ENCODE data around the gene LY6G6F. TPM values are rescaled to one million over a fixed set of nuclear protein-coding genes. Genes with fewer than 3 reads are reported as not detected.
A peak's percentile ranks its signal among the peaks of the same experiment; 100 is the strongest.

The LY6G6F gene
- total and polyA plus RNA-seq, 2 of the 13 experiments (the other 11 are each of a cell fraction or from before 2014, with no cell fraction given), result not detected

DNA sequence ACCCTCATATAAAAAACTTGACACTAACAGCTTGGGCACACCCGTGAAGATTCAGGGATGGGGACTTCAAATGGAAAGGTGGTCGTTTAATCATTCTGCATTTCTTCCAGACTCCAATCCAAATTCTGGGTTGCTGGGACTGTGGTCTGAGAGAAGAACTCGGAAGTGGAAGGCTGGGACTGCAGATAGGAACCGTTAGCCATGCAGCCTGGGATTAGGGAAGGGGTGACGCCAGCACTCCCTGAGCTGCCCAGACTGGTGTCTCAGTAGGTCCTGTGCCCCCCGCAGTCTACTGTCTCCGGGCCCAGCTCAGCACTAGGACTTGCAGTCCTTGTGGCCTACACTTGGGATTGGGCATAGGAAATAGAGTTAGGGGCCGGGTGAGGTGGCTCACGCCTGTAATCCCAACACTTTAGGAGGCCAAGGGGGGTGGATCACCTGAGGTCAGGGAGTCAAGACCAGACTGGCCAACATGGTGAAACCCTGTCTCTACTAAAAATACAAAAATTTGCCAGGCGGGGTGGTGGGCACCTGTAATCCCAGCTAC is 30.2 kb downstream of the LY6G6F start (continued):
- TF ChIP-seq, protein P1, sequence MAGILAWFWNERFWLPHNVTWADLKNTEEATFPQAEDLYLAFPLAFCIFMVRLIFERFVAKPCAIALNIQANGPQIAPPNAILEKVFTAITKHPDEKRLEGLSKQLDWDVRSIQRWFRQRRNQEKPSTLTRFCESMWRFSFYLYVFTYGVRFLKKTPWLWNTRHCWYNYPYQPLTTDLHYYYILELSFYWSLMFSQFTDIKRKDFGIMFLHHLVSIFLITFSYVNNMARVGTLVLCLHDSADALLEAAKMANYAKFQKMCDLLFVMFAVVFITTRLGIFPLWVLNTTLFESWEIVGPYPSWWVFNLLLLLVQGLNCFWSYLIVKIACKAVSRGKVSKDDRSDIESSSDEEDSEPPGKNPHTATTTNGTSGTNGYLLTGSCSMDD (CRISPR knock-in tag; IDR thresholded peaks at IDR 0.05), result no peak
- TF ChIP-seq ZNF383 (CRISPR knock-in tag; IDR thresholded peaks at IDR 0.05; ENCODE audit: borderline replicate concordance) (no peak), HOXA5 (CRISPR knock-in tag; IDR thresholded peaks at IDR 0.05) (no peak), PCBP1 (IDR thresholded peaks at IDR 0.05; ENCODE audit: borderline replicate concordance, low read depth, low read length) (no peak), KLF16 (CRISPR knock-in tag; IDR thresholded peaks at IDR 0.05) (no peak; a peak in 1 of 4 replicates), ZC3H13 (CRISPR knock-in tag; IDR thresholded peaks at IDR 0.05) (no peak), POLR2A (IDR thresholded peaks at IDR 0.05; ENCODE audit: insufficient read depth in 1 of 2, low read depth in 2 of 2, low read length in 2 of 2) (no peak), SMYD3 (CRISPR knock-in tag; IDR thresholded peaks at IDR 0.05) (no peak), ZNF607 (CRISPR knock-in tag; IDR thresholded peaks at IDR 0.05; ENCODE audit: borderline replicate concordance) (0 out of 2 replicates have a peak, but pooled peaks have one; percentile 10), MTF2 (CRISPR knock-in tag; IDR thresholded peaks at IDR 0.05; ENCODE audit: borderline replicate concordance) (no peak; the same call in 1 of the 2 replicates), CEBPG (CRISPR knock-in tag; IDR thresholded peaks at IDR 0.05) (no peak), ZNF354B (CRISPR knock-in tag; IDR thresholded peaks at IDR 0.05) (no peak), ZBTB3 (CRISPR knock-in tag; IDR thresholded peaks at IDR 0.05; ENCODE audit: borderline replicate concordance, low read depth) (no peak), DNMT3B (CRISPR knock-in tag; conservative IDR thresholded peaks at IDR 0.05) (no peak), MIER3 (CRISPR knock-in tag; IDR thresholded peaks at IDR 0.05; ENCODE audit: borderline replicate concordance) (no peak), FOXK2 (IDR thresholded peaks at IDR 0.05) (no peak), RBAK (CRISPR knock-in tag; IDR thresholded peaks at IDR 0.05) (no peak), ZNF776 (CRISPR knock-in tag; IDR thresholded peaks at IDR 0.05) (no peak), CCDC6 (CRISPR knock-in tag; IDR thresholded peaks at IDR 0.05) (peak; percentile 15; the same call in 1 of the 2 replicates), CEBPB (IDR thresholded peaks at IDR 0.05; ENCODE audit: borderline replicate concordance, low read depth, low read length) (no peak), ZNF891 (CRISPR knock-in tag; IDR thresholded peaks at IDR 0.05) (no peak), ZNF207 (IDR thresholded peaks at IDR 0.05; ENCODE audit: borderline replicate concordance) (no peak), MEF2D (CRISPR knock-in tag; IDR thresholded peaks at IDR 0.05) (no peak; the same call in 1 of the 2 replicates)
- TF ChIP-seq, protein P2, sequence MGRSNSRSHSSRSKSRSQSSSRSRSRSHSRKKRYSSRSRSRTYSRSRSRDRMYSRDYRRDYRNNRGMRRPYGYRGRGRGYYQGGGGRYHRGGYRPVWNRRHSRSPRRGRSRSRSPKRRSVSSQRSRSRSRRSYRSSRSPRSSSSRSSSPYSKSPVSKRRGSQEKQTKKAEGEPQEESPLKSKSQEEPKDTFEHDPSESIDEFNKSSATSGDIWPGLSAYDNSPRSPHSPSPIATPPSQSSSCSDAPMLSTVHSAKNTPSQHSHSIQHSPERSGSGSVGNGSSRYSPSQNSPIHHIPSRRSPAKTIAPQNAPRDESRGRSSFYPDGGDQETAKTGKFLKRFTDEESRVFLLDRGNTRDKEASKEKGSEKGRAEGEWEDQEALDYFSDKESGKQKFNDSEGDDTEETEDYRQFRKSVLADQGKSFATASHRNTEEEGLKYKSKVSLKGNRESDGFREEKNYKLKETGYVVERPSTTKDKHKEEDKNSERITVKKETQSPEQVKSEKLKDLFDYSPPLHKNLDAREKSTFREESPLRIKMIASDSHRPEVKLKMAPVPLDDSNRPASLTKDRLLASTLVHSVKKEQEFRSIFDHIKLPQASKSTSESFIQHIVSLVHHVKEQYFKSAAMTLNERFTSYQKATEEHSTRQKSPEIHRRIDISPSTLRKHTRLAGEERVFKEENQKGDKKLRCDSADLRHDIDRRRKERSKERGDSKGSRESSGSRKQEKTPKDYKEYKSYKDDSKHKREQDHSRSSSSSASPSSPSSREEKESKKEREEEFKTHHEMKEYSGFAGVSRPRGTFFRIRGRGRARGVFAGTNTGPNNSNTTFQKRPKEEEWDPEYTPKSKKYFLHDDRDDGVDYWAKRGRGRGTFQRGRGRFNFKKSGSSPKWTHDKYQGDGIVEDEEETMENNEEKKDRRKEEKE (IDR thresholded peaks at IDR 0.05), result no peak
- TF ChIP-seq, protein P3, sequence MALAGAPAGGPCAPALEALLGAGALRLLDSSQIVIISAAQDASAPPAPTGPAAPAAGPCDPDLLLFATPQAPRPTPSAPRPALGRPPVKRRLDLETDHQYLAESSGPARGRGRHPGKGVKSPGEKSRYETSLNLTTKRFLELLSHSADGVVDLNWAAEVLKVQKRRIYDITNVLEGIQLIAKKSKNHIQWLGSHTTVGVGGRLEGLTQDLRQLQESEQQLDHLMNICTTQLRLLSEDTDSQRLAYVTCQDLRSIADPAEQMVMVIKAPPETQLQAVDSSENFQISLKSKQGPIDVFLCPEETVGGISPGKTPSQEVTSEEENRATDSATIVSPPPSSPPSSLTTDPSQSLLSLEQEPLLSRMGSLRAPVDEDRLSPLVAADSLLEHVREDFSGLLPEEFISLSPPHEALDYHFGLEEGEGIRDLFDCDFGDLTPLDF (CRISPR knock-in tag; IDR thresholded peaks at IDR 0.05), result no peak
- TF ChIP-seq, protein P4, sequence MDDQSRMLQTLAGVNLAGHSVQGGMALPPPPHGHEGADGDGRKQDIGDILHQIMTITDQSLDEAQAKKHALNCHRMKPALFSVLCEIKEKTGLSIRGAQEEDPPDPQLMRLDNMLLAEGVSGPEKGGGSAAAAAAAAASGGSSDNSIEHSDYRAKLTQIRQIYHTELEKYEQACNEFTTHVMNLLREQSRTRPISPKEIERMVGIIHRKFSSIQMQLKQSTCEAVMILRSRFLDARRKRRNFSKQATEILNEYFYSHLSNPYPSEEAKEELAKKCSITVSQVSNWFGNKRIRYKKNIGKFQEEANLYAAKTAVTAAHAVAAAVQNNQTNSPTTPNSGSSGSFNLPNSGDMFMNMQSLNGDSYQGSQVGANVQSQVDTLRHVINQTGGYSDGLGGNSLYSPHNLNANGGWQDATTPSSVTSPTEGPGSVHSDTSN (CRISPR knock-in tag; IDR thresholded peaks at IDR 0.05; ENCODE audit: borderline replicate concordance), result no peak
